ENCODE measurements around the gene POC1A.

- TF ChIP-seq SUZ12 (IDR thresholded peaks at IDR 0.05; ENCODE audit: extremely low read depth, insufficient read depth, insufficient read length) (no peak), YY1 (IDR thresholded peaks at IDR 0.05; ENCODE audit: insufficient read depth, insufficient read length) (no peak)
Observed at GRCh38 chr3:52083556-52084087, 70.6 kb downstream of the POC1A start.

Data from NT2/D1 (cell line).